A673 (cell line): ENCODE data around the gene ANXA11. TPM values are rescaled to one million over a fixed set of nuclear protein-coding genes. Genes with fewer than 3 reads are reported as not detected.
"Not testable (repeated sequence)": the region's sequence is repeated elsewhere in the genome, so short reads cannot be mapped to it uniquely, and the experiment has no call there.

Source experiments
- BruUV-seq: library from RNA; stranded (reverse); fragments of 400-500 nt; replicated peaks from 2 replicates; lab custom pipeline; 2021; lab: Mats Ljungman, UMichigan
- CTCF ChIA-PET: fragments of 300-600 bp; sonication (Branson Sonifier 250); formaldehyde crosslinking; loops from one replicate; lab custom pipeline; 2022; ENCODE audit warnings: antibody characterized with exemption; lab: Charles Lee
- POLR2A ChIA-PET: fragments of 300-600 bp; sonication (Branson Sonifier 250); formaldehyde crosslinking; loops from one replicate; lab custom pipeline; 2022; ENCODE audit warnings: antibody characterized with exemption; ENCODE audit not compliant: low non-redundant PET; lab: Charles Lee
- DNase-seq: peaks from one replicate; pipeline ENCODE4 v3.0.0-alpha.2; 2015; ENCODE audit warnings: low spot score
- H3K27ac ChIP-seq: fragments of 200-600 bp; sonication (generic); 2 replicates; pipeline ENCODE4 v1.5.1; 2016; ENCODE audit warnings: mixed run types, low read depth, mild to moderate bottlenecking, mixed read lengths, antibody characterized with exemption, low read length; ENCODE audit not compliant: poor library complexity, severe bottlenecking
- H3K27me3 ChIP-seq: fragments of 200-600 bp; sonication (generic); replicated peaks from 2 replicates; pipeline ENCODE4 v1.6.1; 2017; ENCODE audit warnings: mixed run types, low read depth, mild to moderate bottlenecking, mixed read lengths, antibody characterized with exemption, low read length; ENCODE audit not compliant: insufficient read depth, poor library complexity
- H3K36me3 ChIP-seq: fragments of 200-600 bp; sonication (generic); 2 replicates; pipeline ENCODE4 v1.6.1; 2016; ENCODE audit warnings: mixed run types, mild to moderate bottlenecking, mixed read lengths, antibody characterized with exemption, low read length; ENCODE audit not compliant: insufficient read depth, poor library complexity, severe bottlenecking
- H3K4me1 ChIP-seq: fragments of 200-600 bp; sonication (generic); 2 replicates; pipeline ENCODE4 v1.6.1; 2017; ENCODE audit warnings: mixed run types, mild to moderate bottlenecking, mixed read lengths, antibody characterized with exemption, low read length; ENCODE audit not compliant: insufficient read depth, poor library complexity, severe bottlenecking
- H3K4me3 ChIP-seq: fragments of 200-600 bp; sonication (generic); 2 replicates; pipeline ENCODE4 v1.5.1; 2016; ENCODE audit warnings: low read depth, mixed run types, mild to moderate bottlenecking, mixed read lengths, low read length; ENCODE audit not compliant: poor library complexity, severe bottlenecking
- H3K9me3 ChIP-seq: fragments of 200-600 bp; sonication (generic); 2 replicates; pipeline ENCODE4 v1.6.1; 2016; ENCODE audit warnings: mixed run types, low read depth, mild to moderate bottlenecking, mixed read lengths, antibody characterized with exemption, low read length; ENCODE audit not compliant: poor library complexity, severe bottlenecking
- intact Hi-C: fragments of 100-400 bp; cut with micrococcal nuclease; formaldehyde crosslinking; loops from one replicate; pipeline ENCODE4 v1.10.0; 2022; ENCODE audit not compliant: unreplicated experiment
- total RNA-seq: library from RNA; stranded (reverse); gene quantifications from 2 replicates; pipeline ENCODE4 v1.2.3, GENCODE V29; 2021

The ANXA11 gene
- total RNA-seq, 1 experiment from 2014 or later: 119 TPM

- intact Hi-C loops: loop anchor here (10.0 kb wide), 1 partner anchor 712 kb away; no protein-coding TSS in a partner anchor
- H3K4me1 ChIP-seq, POLR2A ChIA-PET, H3K36me3 ChIP-seq, BruUV-seq, H3K27ac ChIP-seq, H3K27me3 ChIP-seq, DNase-seq, H3K4me3 ChIP-seq, H3K9me3 ChIP-seq, CTCF ChIA-PET: not testable (repeated sequence)
Observed at GRCh38 chr10:80236457-80236856, 31.1 kb upstream of the ANXA11 start.

GRCh38 chr10:80234331-80235235 lies 29.2 kb upstream of the ANXA11 start:
- not testable (repeated sequence) for BruUV-seq

GRCh38 chr10:80233871-80234270 lies 28.5 kb upstream of the ANXA11 start:
- H3K4me3 ChIP-seq, CTCF ChIA-PET, BruUV-seq, H3K27me3 ChIP-seq, POLR2A ChIA-PET, H3K4me1 ChIP-seq, DNase-seq, H3K27ac ChIP-seq, H3K9me3 ChIP-seq, H3K36me3 ChIP-seq: not testable (repeated sequence)
- intact Hi-C loops: loop anchor here (10.0 kb wide), 1 partner anchor 709 kb away; no protein-coding TSS in a partner anchor

More at GRCh38 chr10:80234331-80235235, 29.2 kb upstream of the ANXA11 start:
- H3K27me3 ChIP-seq, H3K4me3 ChIP-seq, H3K36me3 ChIP-seq, H3K9me3 ChIP-seq, H3K4me1 ChIP-seq, CTCF ChIA-PET, DNase-seq, H3K27ac ChIP-seq, POLR2A ChIA-PET: not testable (repeated sequence)
- intact Hi-C loops: loop anchor here (10.0 kb wide), 1 partner anchor 710 kb away; no protein-coding TSS in a partner anchor

- CTCF ChIA-PET, intact Hi-C loops: not testable (repeated sequence)
Observed at GRCh38 chr10:80226723-80227122, 21.4 kb upstream of the ANXA11 start.

GRCh38 chr10:80223031-80223419 lies 17.7 kb upstream of the ANXA11 start:
- H3K36me3 ChIP-seq, BruUV-seq, H3K9me3 ChIP-seq, intact Hi-C loops, H3K4me1 ChIP-seq, H3K27me3 ChIP-seq, H3K4me3 ChIP-seq, DNase-seq, POLR2A ChIA-PET, H3K27ac ChIP-seq: not testable (repeated sequence)
- CTCF ChIA-PET: interaction anchor here (0.8 to 2.2 kb wide), 2 partner anchors 79 to 686 kb away, joined by 3 to 22 read pairs; no protein-coding TSS in a partner anchor

More at GRCh38 chr10:80226723-80227122, 21.4 kb upstream of the ANXA11 start:
- BruUV-seq, H3K4me1 ChIP-seq, POLR2A ChIA-PET, DNase-seq, H3K27ac ChIP-seq, H3K27me3 ChIP-seq, H3K9me3 ChIP-seq, H3K36me3 ChIP-seq, H3K4me3 ChIP-seq: not testable (repeated sequence)

GRCh38 chr10:80218878-80219277 lies 13.5 kb upstream of the ANXA11 start:
- POLR2A ChIA-PET, H3K4me3 ChIP-seq, H3K27me3 ChIP-seq, H3K4me1 ChIP-seq, BruUV-seq, intact Hi-C loops, H3K36me3 ChIP-seq, H3K9me3 ChIP-seq, DNase-seq, H3K27ac ChIP-seq: not testable (repeated sequence)
- CTCF ChIA-PET: interaction anchor here (1.7 kb wide), 1 partner anchor 75 kb away, joined by 5 read pairs; no protein-coding TSS in a partner anchor

- DNase-seq, H3K4me3 ChIP-seq, H3K27me3 ChIP-seq, H3K4me1 ChIP-seq, H3K36me3 ChIP-seq, POLR2A ChIA-PET, intact Hi-C loops, BruUV-seq, CTCF ChIA-PET, H3K9me3 ChIP-seq, H3K27ac ChIP-seq: not testable (repeated sequence)
Observed at GRCh38 chr10:80214368-80214982, 9.1 kb upstream of the ANXA11 start.
